Rectal smooth muscle tissue (tissue), 1 donor: ENCODE results near the gene SUMO2.
A peak's percentile ranks its signal among the peaks of the same experiment; 100 is the strongest.
"Not testable (repeated sequence)": the region's sequence is repeated elsewhere in the genome, so short reads cannot be mapped to it uniquely, and the experiment has no call there.

Experiments used
- H3K27ac ChIP-seq: one replicate; pipeline ENCODE4 v1.7.0; 2013; ENCODE audit warnings: low read depth, low read length, inconsistent platforms
- H3K27me3 ChIP-seq: one replicate; pipeline ENCODE4 v1.7.0; 2013; ENCODE audit warnings: low read length; ENCODE audit not compliant: control insufficient read depth, insufficient read depth
- H3K36me3 ChIP-seq: one replicate; pipeline ENCODE4 v1.7.0; 2013; ENCODE audit warnings: low read length; ENCODE audit not compliant: control insufficient read depth, insufficient read depth
- H3K4me1 ChIP-seq: one replicate; pipeline ENCODE4 v1.7.0; 2013; ENCODE audit warnings: low read length; ENCODE audit not compliant: control insufficient read depth, insufficient read depth
- H3K4me3 ChIP-seq: one replicate; pipeline ENCODE4 v1.7.0; 2013; ENCODE audit warnings: low read length
- H3K9ac ChIP-seq: one replicate; pipeline ENCODE4 v1.7.0; 2013; ENCODE audit warnings: low read length

The SUMO2 gene

GRCh38 chr17:75176625-75177024, 6.1 kb downstream of the SUMO2 start:
- H3K4me3 ChIP-seq = no peak overlapping the region
- H3K4me1 ChIP-seq = peaks cover 3% of the 10 kb centered on the region
- H3K36me3 ChIP-seq = peaks cover 29% of the 10 kb centered on the region
- no peaks in the 10 kb centered on the region for H3K27me3 ChIP-seq
- no peak overlapping the region for H3K9ac ChIP-seq
- H3K27ac ChIP-seq = no peak overlapping the region

- no peaks in the 10 kb centered on the region for H3K27me3 ChIP-seq
- H3K4me1 ChIP-seq = no peaks in the 10 kb centered on the region
- peaks cover 31% of the 10 kb centered on the region for H3K36me3 ChIP-seq
- no peak overlapping the region for H3K4me3 ChIP-seq
- H3K9ac ChIP-seq = no peak overlapping the region
- no peak overlapping the region for H3K27ac ChIP-seq
Measured at GRCh38 chr17:75174996-75175395, 7.8 kb downstream of the SUMO2 start.

- Histone ChIP-seq H3K36me3 (peaks cover 26% of the 10 kb centered on the region), H3K27ac (no peak overlapping the region), H3K9ac (no peak overlapping the region), H3K27me3 (no peaks in the 10 kb centered on the region), H3K4me3 (no peak overlapping the region), H3K4me1 (no peaks in the 10 kb centered on the region)
Measured at GRCh38 chr17:75173526-75173925, 9.2 kb downstream of the SUMO2 start.

GRCh38 chr17:75168998-75169397, 13.8 kb downstream of the SUMO2 start:
- no peaks in the 10 kb centered on the region for H3K4me1 ChIP-seq
- H3K36me3 ChIP-seq = peaks cover 15% of the 10 kb centered on the region
- no peak overlapping the region for H3K4me3 ChIP-seq
- no peak overlapping the region for H3K9ac ChIP-seq
- no peak overlapping the region for H3K27ac ChIP-seq
- H3K27me3 ChIP-seq = no peaks in the 10 kb centered on the region

- H3K9ac ChIP-seq, H3K27me3 ChIP-seq, H3K4me1 ChIP-seq, H3K4me3 ChIP-seq, H3K27ac ChIP-seq: not testable (repeated sequence)
- H3K36me3 ChIP-seq = peaks cover 13% of the 10 kb centered on the region
Measured at GRCh38 chr17:75164606-75165005, 18.2 kb downstream of the SUMO2 start.

- H3K36me3 ChIP-seq = peaks cover 10% of the 10 kb centered on the region
- H3K9ac ChIP-seq = no peak overlapping the region
- no peaks in the 10 kb centered on the region for H3K4me1 ChIP-seq
- H3K4me3 ChIP-seq = no peak overlapping the region
- no peak overlapping the region for H3K27ac ChIP-seq
- no peaks in the 10 kb centered on the region for H3K27me3 ChIP-seq
Measured at GRCh38 chr17:75163074-75163473, 19.7 kb downstream of the SUMO2 start.

- Histone ChIP-seq H3K27me3 (no peaks in the 10 kb centered on the region), H3K36me3 (peaks cover 10% of the 10 kb centered on the region), H3K4me1 (no peaks in the 10 kb centered on the region), H3K27ac (no peak overlapping the region), H3K9ac (no peak overlapping the region), H3K4me3 (no peak overlapping the region)
Measured at GRCh38 chr17:75160211-75160610, 22.5 kb downstream of the SUMO2 start.

GRCh38 chr17:75159196-75160031, 23.3 kb downstream of the SUMO2 start:
- no peak overlapping the region for H3K4me3 ChIP-seq
- no peak overlapping the region for H3K9ac ChIP-seq
- no peak overlapping the region for H3K27ac ChIP-seq
- H3K4me1 ChIP-seq = no peaks in the 10 kb centered on the region
- no peaks in the 10 kb centered on the region for H3K27me3 ChIP-seq
- H3K36me3 ChIP-seq = peaks cover 10% of the 10 kb centered on the region

- not testable (repeated sequence) for H3K36me3 ChIP-seq, H3K9ac ChIP-seq, H3K4me1 ChIP-seq, H3K4me3 ChIP-seq, H3K27ac ChIP-seq, H3K27me3 ChIP-seq
Measured at GRCh38 chr17:75158480-75158879, 24.3 kb downstream of the SUMO2 start.

GRCh38 chr17:75155191-75155601, 27.6 kb downstream of the SUMO2 start:
- peaks cover 2% of the 10 kb centered on the region for H3K4me1 ChIP-seq
- H3K36me3 ChIP-seq = no peaks in the 10 kb centered on the region
- H3K27ac ChIP-seq = no peak overlapping the region
- H3K27me3 ChIP-seq = no peaks in the 10 kb centered on the region
- peak overlapping the region; percentile 70 for H3K4me3 ChIP-seq
- H3K9ac ChIP-seq = no peak overlapping the region

- H3K27me3 ChIP-seq = no peaks in the 10 kb centered on the region
- H3K27ac ChIP-seq = peak within 1 kb of the TSS; percentile 80
- no peaks in the 10 kb centered on the region for H3K36me3 ChIP-seq
- H3K9ac ChIP-seq = peak within 1 kb of the TSS; percentile 57
- H3K4me1 ChIP-seq = peaks cover 2% of the 10 kb centered on the region
- peak within 1 kb of the TSS; percentile 92 for H3K4me3 ChIP-seq
Measured at GRCh38 chr17:75154195-75155106, 28.3 kb downstream of the SUMO2 start, which contains the start of gene JPT1. JPT1 (minus strand) TSS chr17:75154512; CDS start chr17:75154397, 115 bp downstream.

GRCh38 chr17:75153780-75154194, 29.0 kb downstream of the SUMO2 start:
- Histone ChIP-seq H3K9ac (peak overlapping the region; percentile 57), H3K27me3 (no peaks in the 10 kb centered on the region), H3K4me3 (peak overlapping the region; percentile 92), H3K36me3 (no peaks in the 10 kb centered on the region), H3K27ac (peak overlapping the region; percentile 80), H3K4me1 (peaks cover 2% of the 10 kb centered on the region)
